H1 (cell line): ENCODE data around the gene TRAPPC6A. TPM values are rescaled to one million over a fixed set of nuclear protein-coding genes. Genes with fewer than 3 reads are reported as not detected.

Experiments used
- CTCF ChIA-PET: fragments of 300-600 bp; sonication (Branson Sonifier 250); formaldehyde crosslinking; loops from one replicate; lab custom pipeline; 2021; ENCODE audit not compliant: partially characterized antibody; lab: Charles Lee
- POLR2A ChIA-PET: fragments of 300-600 bp; sonication (Branson Sonifier 250); formaldehyde crosslinking; loops from one replicate; lab custom pipeline; 2021; ENCODE audit warnings: inconsistent platforms; ENCODE audit not compliant: partially characterized antibody; lab: Charles Lee
- DNase-seq, 2 experiments: peaks; one replicate each; pipeline versions ENCODE4 v3.0.0 to v3.0.0-alpha.2; 2010 to 2022; ENCODE audit warnings: low spot score in 2 of 2, low read depth in 1 of 2, mixed read lengths in 1 of 2
- FAIRE-seq: peaks from 2 replicates; lab custom pipeline; 2011; peaks lifted over from hg19 to GRCh38; lab: Jason Lieb, UNC
- H2AFZ ChIP-seq: 2 replicates; pipeline ENCODE4 v1.8.1; 2012; ENCODE audit warnings: low read length, inconsistent platforms
- H2AK5ac ChIP-seq: 2 replicates; pipeline ENCODE4 v1.6.1; 2013; ENCODE audit warnings: low read depth, low read length
- H2BK120ac ChIP-seq: replicated peaks from 2 replicates; pipeline ENCODE3; 2013; ENCODE audit warnings: low read depth, low read length, inconsistent platforms
- H2BK12ac ChIP-seq: 2 replicates; pipeline ENCODE4 v1.6.1; 2013; ENCODE audit warnings: low read depth, low read length
- H2BK15ac ChIP-seq: 2 replicates; pipeline ENCODE4 v1.6.1; 2013; ENCODE audit warnings: low read length
- H2BK20ac ChIP-seq: 2 replicates; pipeline ENCODE4 v1.6.1; 2013; ENCODE audit warnings: low read length
- H2BK5ac ChIP-seq: 2 replicates; pipeline ENCODE4 v1.6.1; 2013; ENCODE audit warnings: low read depth, low read length
- H3K14ac ChIP-seq: 2 replicates; pipeline ENCODE4 v1.6.1; 2013; ENCODE audit warnings: inconsistent platforms; ENCODE audit not compliant: insufficient read length
- H3K18ac ChIP-seq: 2 replicates; pipeline ENCODE4 v1.6.1; 2013; ENCODE audit warnings: low read length; ENCODE audit errors: extremely low read depth
- H3K23ac ChIP-seq: 2 replicates; pipeline ENCODE4 v1.6.1; 2013; ENCODE audit warnings: inconsistent platforms; ENCODE audit not compliant: insufficient read length
- H3K23me2 ChIP-seq: 2 replicates; pipeline ENCODE4 v1.6.1; 2013; ENCODE audit warnings: low read depth, low read length
- H3K27ac ChIP-seq: 2 replicates; pipeline ENCODE4 v1.6.1; 2011; ENCODE audit warnings: low read depth, low read length, inconsistent platforms
- H3K27me3 ChIP-seq, 4 experiments: replicated peaks in 1 of 4; 1 replicate in 1 of 4; 2 replicates in 3 of 4; pipeline versions ENCODE4 v1.6.1 to v1.8.1; 2011 to 2013; ENCODE audit warnings: low read length in 3 of 4, mild to moderate bottlenecking in 3 of 4, inconsistent platforms in 2 of 4, mixed read lengths in 2 of 4, moderate library complexity in 1 of 4; ENCODE audit not compliant: control insufficient read depth in 3 of 4, insufficient read depth in 3 of 4; ENCODE audit errors: extremely low read depth in 1 of 4
- H3K36me3 ChIP-seq, 4 experiments: 2 replicates each; pipeline versions ENCODE4 v1.6.1 to v1.8.1; 2011 to 2013; ENCODE audit warnings: mild to moderate bottlenecking in 4 of 4, low read length in 3 of 4, moderate library complexity in 2 of 4, control low read depth in 1 of 4, inconsistent platforms in 1 of 4; ENCODE audit not compliant: insufficient read depth in 4 of 4, control insufficient read depth in 2 of 4
- H3K4ac ChIP-seq: replicated peaks from 2 replicates; pipeline ENCODE3; 2013; ENCODE audit warnings: low read length, low read depth, mixed read lengths, inconsistent platforms; ENCODE audit not compliant: insufficient read length
- H3K4me1 ChIP-seq, 4 experiments: replicated peaks in 1 of 4; 1 replicate in 1 of 4; 2 replicates in 3 of 4; pipeline versions ENCODE4 v1.6.1 to v1.8.1; 2011 to 2013; ENCODE audit warnings: low read length in 3 of 4, inconsistent platforms in 2 of 4, mixed read lengths in 1 of 4; ENCODE audit not compliant: insufficient read depth in 4 of 4, control insufficient read depth in 3 of 4
- H3K4me2 ChIP-seq, 2 experiments: 2 replicates each; pipeline versions ENCODE4 v1.6.1 to v1.8.1; 2011 to 2013; ENCODE audit warnings: low read depth in 2 of 2, low read length in 2 of 2, control low read depth in 1 of 2, inconsistent platforms in 1 of 2, mild to moderate bottlenecking in 1 of 2; ENCODE audit not compliant: insufficient read depth in 1 of 2
- H3K4me3 ChIP-seq, 4 experiments: fragments of 200-600, 300-600 bp in 1 of 4; sonication (generic), shearing (Covaris generic), sonication (Bioruptor Twin) in 1 of 4; 2 replicates each; pipeline versions ENCODE4 v1.5.1 to v1.8.1; 2011 to 2016; ENCODE audit warnings: low read length in 4 of 4, low read depth in 3 of 4, control low read depth in 2 of 4, inconsistent platforms in 2 of 4, mild to moderate bottlenecking in 2 of 4, mixed read lengths in 1 of 4, moderate library complexity in 1 of 4; ENCODE audit not compliant: insufficient read depth in 2 of 4; ENCODE audit errors: extremely low read depth in 1 of 4
- H3K56ac ChIP-seq: replicated peaks from 2 replicates; pipeline ENCODE3; 2013; ENCODE audit warnings: low read depth, mild to moderate bottlenecking, mixed read lengths, low read length, inconsistent platforms; ENCODE audit not compliant: insufficient read length
- H3K79me1 ChIP-seq: 2 replicates; pipeline ENCODE4 v1.6.1; 2013; ENCODE audit warnings: low read depth, low read length, control low read depth
- H3K79me2 ChIP-seq, 2 experiments: 2 replicates each; pipeline versions ENCODE4 v1.6.1 to v1.8.1; 2012 to 2013; ENCODE audit warnings: low read length in 2 of 2, mild to moderate bottlenecking in 2 of 2, inconsistent platforms in 1 of 2; ENCODE audit not compliant: insufficient read depth in 2 of 2, control insufficient read depth in 1 of 2
- H3K9ac ChIP-seq, 4 experiments: replicated peaks in 1 of 4; 1 replicate in 1 of 4; 2 replicates in 3 of 4; pipeline versions ENCODE4 v1.6.1 to v1.8.1; 2011 to 2013; ENCODE audit warnings: low read depth in 3 of 4, low read length in 3 of 4, control low read depth in 2 of 4, mild to moderate bottlenecking in 2 of 4, moderate library complexity in 2 of 4, inconsistent platforms in 1 of 4; ENCODE audit errors: extremely low read depth in 1 of 4
- H3K9me3 ChIP-seq, 2 experiments: 2 replicates each; pipeline versions ENCODE4 v1.6.1 to v1.8.1; 2012 to 2013; ENCODE audit warnings: mild to moderate bottlenecking in 2 of 2, moderate library complexity in 2 of 2, control low read depth in 1 of 2, inconsistent platforms in 1 of 2, low read depth in 1 of 2, low read length in 1 of 2, mixed read lengths in 1 of 2; ENCODE audit not compliant: insufficient read depth in 2 of 2
- H4K20me1 ChIP-seq, 2 experiments: replicated peaks in 1 of 2; 2 replicates each; pipeline versions ENCODE3 to v1.8.1; 2011 to 2013; ENCODE audit warnings: inconsistent platforms in 2 of 2, low read length in 2 of 2, mild to moderate bottlenecking in 1 of 2; ENCODE audit not compliant: insufficient read depth in 2 of 2, control insufficient read depth in 1 of 2
- H4K5ac ChIP-seq: 2 replicates; pipeline ENCODE4 v1.6.1; 2013; ENCODE audit warnings: low read length, low read depth, mixed read lengths, inconsistent platforms; ENCODE audit not compliant: insufficient read length
- H4K8ac ChIP-seq: 2 replicates; pipeline ENCODE4 v1.8.0; 2013; ENCODE audit warnings: mild to moderate bottlenecking, moderate library complexity, low read length, inconsistent platforms; ENCODE audit not compliant: insufficient read depth; ENCODE audit errors: extremely low read depth
- H4K91ac ChIP-seq: replicated peaks from 2 replicates; pipeline ENCODE3; 2013; ENCODE audit warnings: low read length, mixed read lengths, inconsistent platforms; ENCODE audit not compliant: insufficient read length
- CTBP2 ChIP-seq: IDR thresholded peaks from 2 replicates; pipeline ENCODE4 v1.7.0; 2011; ENCODE audit warnings: borderline replicate concordance, mild to moderate bottlenecking, moderate library complexity, mixed read lengths, low read length; ENCODE audit not compliant: insufficient read depth, insufficient read length
- EP300 ChIP-seq, 2 experiments: IDR thresholded peaks; 1 replicate in 1 of 2; 2 replicates in 1 of 2; pipeline ENCODE4 v1.6.1; 2011 to 2012; ENCODE audit warnings: low read depth in 2 of 2, low read length in 2 of 2, mild to moderate bottlenecking in 2 of 2, borderline replicate concordance in 1 of 2, inconsistent platforms in 1 of 2, moderate library complexity in 1 of 2
- WGBS, 2 experiments: shearing (Covaris generic) in 1 of 2; methylation state at CpG; one replicate each; pipeline versions ENCODE4 v1.1.6 to v1.1.7; 2013 to 2015; ENCODE audit warnings: low lambda C conversion rate in 2 of 2, mixed read lengths in 2 of 2, inconsistent platforms in 1 of 2, low coverage in 1 of 2, missing lambda C conversion rate in 1 of 2; ENCODE audit not compliant: insufficient replicate concordance in 2 of 2, insufficient coverage in 1 of 2, insufficient read length in 1 of 2; ENCODE audit errors: extremely low coverage in 1 of 2, missing lambda C conversion rate in 1 of 2; 5-methylcytosine and 5-hydroxymethylcytosine counted together
- polyA plus RNA-seq, 7 experiments: library from polyadenylated mRNA; depleted of rRNA in 3 of 7; stranded (reverse) in 5 of 7; unstranded in 2 of 7; fragments of >200 nt in 5 of 7; fragments of 200-250 nt in 2 of 7; gene quantifications; 1 replicate in 5 of 7; 2 replicates in 1 of 7; 4 replicates in 1 of 7; pipeline versions ENCODE4 v1.2.1 to v1.2.3, GENCODE V29; 2011 to 2013; ENCODE audit warnings: missing spikeins in 2 of 7, mixed read lengths in 2 of 7
- total RNA-seq: library from RNA; stranded (reverse); fragmentation: NEBNext Ultra II Directional; extraction: Animal tissue kit (Norgen Biotek cat#: 25700); gene quantifications from 2 replicates; pipeline ENCODE4 v1.2.1, GENCODE V29; 2021

TRAPPC6A gene
- total and polyA plus RNA-seq, 2 of the 8 experiments (the other 6 are each of a cell fraction or from before 2014, with no cell fraction given) = 31.8 to 130 TPM

DNA sequence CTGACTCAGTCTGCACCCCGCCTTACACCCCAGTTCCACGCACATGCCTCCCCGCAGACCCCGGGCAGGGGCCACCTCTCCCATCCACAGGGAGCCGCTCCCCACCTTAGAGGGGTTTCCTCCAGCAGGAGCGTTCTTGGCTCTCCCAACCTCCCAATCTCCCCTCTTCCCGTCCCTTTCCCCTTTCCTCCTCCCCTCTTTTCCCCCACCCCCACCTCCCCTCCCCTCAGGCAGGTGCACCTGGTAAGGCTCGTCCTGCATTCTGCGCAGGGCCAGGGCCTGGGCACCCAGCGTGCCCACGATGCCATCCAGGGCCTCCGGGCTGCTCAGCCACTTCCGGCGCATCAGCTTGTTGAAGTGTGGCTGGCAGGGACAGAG lies 39.9 kb upstream of the TRAPPC6A start:
- H2AK5ac ChIP-seq = 0 out of 2 replicates have a peak overlapping the region, but pooled peaks have one; percentile 53
- H2BK120ac ChIP-seq = no peak overlapping the region
- H3K14ac ChIP-seq = peak overlapping the region; percentile 70
- no peak overlapping the region for H3K23ac ChIP-seq
- no peak overlapping the region for H3K27ac ChIP-seq
- H3K56ac ChIP-seq = peak overlapping the region; percentile 16
- peak overlapping the region; percentile 34 to 64 (median 39) for H3K4me3 ChIP-seq
- no peak overlapping the region for H4K5ac ChIP-seq
- FAIRE-seq = no peak
- H3K9me3 ChIP-seq = no peaks in the 10 kb centered on the region; a peak in 1 of 4 replicates
- 0% methylated on average over 3 of the region's 14 CpGs; no CpG with 5 or more reads in 1 of the 2 experiments for WGBS, 2 experiments
- H3K4ac ChIP-seq = no peak overlapping the region
- no peak overlapping the region for H2BK5ac ChIP-seq
- H3K4me2 ChIP-seq = peak overlapping the region; percentile 82 to 94
- peak overlapping the region; percentile 71; the same call in 1 of the 2 replicates for H3K18ac ChIP-seq
- TF ChIP-seq EP300 (IDR thresholded peaks at IDR 0.05; ENCODE audit: borderline replicate concordance in 1 of 2, low read depth in 2 of 2, low read length in 2 of 2) (no peak), CTBP2 (peak; percentile 4)
- TF ChIP-seq, all 59 proteins: peak for 1
- CTCF ChIA-PET = interaction anchor here (0.6 to 3.5 kb wide), 6 partner anchors 10 to 89 kb away, joined by 3 to 14 read pairs (median 4); no protein-coding TSS in a partner anchor
- POLR2A ChIA-PET = interaction anchor here (0.9 to 1.5 kb wide), 2 partner anchors 16 to 29 kb away, joined by 6 to 7 read pairs; no protein-coding TSS in a partner anchor
- DNase-seq = peak in 1 of 2 experiments; percentile 65
- Histone ChIP-seq H2BK20ac (no peak overlapping the region), H3K79me2 (no peaks in the 10 kb centered on the region), H3K4me1 (peaks cover 0 to 13% (median 8%) of the 10 kb centered on the region in 4 experiments; a peak in 5 of 7 replicates), H3K9ac (no peak overlapping the region), H4K8ac (no peak overlapping the region), H3K79me1 (no peaks in the 10 kb centered on the region), H2BK12ac (0 out of 2 replicates have a peak overlapping the region, but pooled peaks have one; percentile 27), H3K36me3 (no peaks in the 10 kb centered on the region; a peak in 1 of 8 replicates), H4K20me1 (no peaks in the 10 kb centered on the region), H3K23me2 (peaks cover 17% of the 10 kb centered on the region; the same call in 1 of the 2 replicates), H2AFZ (0 out of 2 replicates have a peak overlapping the region, but pooled peaks have one; percentile 3), H4K91ac (no peak overlapping the region), H2BK15ac (peak overlapping the region; percentile 46; the same call in 1 of the 2 replicates), H3K27me3 (peaks cover 14 to 44% (median 37%) of the 10 kb centered on the region in 4 experiments)
